ENCODE results near the gene P3H4.
A peak's percentile ranks its signal among the peaks of the same experiment; 100 is the strongest.

Gene P3H4

GRCh38 chr17:41821776-41822175, 10.0 kb upstream of the P3H4 start:
- no peak for DNase-seq

GRCh38 chr17:41818024-41818423, 6.3 kb upstream of the P3H4 start:
- no peak for DNase-seq

- no peak for DNase-seq
These were observed 5.0 kb upstream of the P3H4 start for GRCh38 chr17:41816637-41817320.

GRCh38 chr17:41814195-41814594, 2.4 kb upstream of the P3H4 start:
- DNase-seq: peak; percentile 35

- DNase-seq: no peak
These were observed 2.0 kb upstream of the P3H4 start for GRCh38 chr17:41813699-41814124.

- no peak for DNase-seq
These were observed 1.5 kb upstream of the P3H4 start for GRCh38 chr17:41813152-41813680.

GRCh38 chr17:41812381-41813151, 817 bp upstream of the P3H4 start, which contains the start of gene FKBP10:
FKBP10 (plus strand) TSS chr17:41813004; CDS start chr17:41813035, 31 bp downstream.
- DNase-seq: peak; percentile 95

GRCh38 chr17:41810659-41811548, 845 bp downstream of the P3H4 start:
- no peak for DNase-seq

- DNase-seq: no peak
These were observed 4.9 kb downstream of the P3H4 start for GRCh38 chr17:41806685-41807445.

GRCh38 chr17:41803049-41804020, 8.4 kb downstream of the P3H4 start:
- no peak for DNase-seq

- peak; percentile 70 for DNase-seq
These were observed 10.1 kb downstream of the P3H4 start for GRCh38 chr17:41801374-41802271.

GRCh38 chr17:41800601-41801373, 11.0 kb downstream of the P3H4 start:
- peak; percentile 67 for DNase-seq

GRCh38 chr17:41799366-41799765, 12.4 kb downstream of the P3H4 start:
- no peak for DNase-seq

- DNase-seq: no peak
These were observed 14.4 kb downstream of the P3H4 start for GRCh38 chr17:41797377-41797776.

- no peak for DNase-seq
These were observed 15.4 kb downstream of the P3H4 start for GRCh38 chr17:41796121-41796895.

GRCh38 chr17:41794540-41794975, 17.2 kb downstream of the P3H4 start:
- no peak for DNase-seq

- DNase-seq: peak; percentile 52
These were observed 17.8 kb downstream of the P3H4 start for GRCh38 chr17:41793784-41794539.

Data from fibroblast of upper back skin (primary cell).